Central memory CD8-positive, alpha-beta T cell (primary cell): ENCODE data around the gene LMO7.
A peak's percentile ranks its signal among the peaks of the same experiment; 100 is the strongest.

Source experiments
- ATAC-seq: fragments of 150-1000 bp; cut with Tn5 transposase; replicated peaks from 2 replicates; pipeline ENCODE4 v1.10.0; 2022; ENCODE audit warnings: mild to moderate bottlenecking, moderate FRiP score, moderate number of reproducible peaks; ENCODE audit not compliant: poor library complexity, severe bottlenecking; ENCODE audit errors: extremely low read depth
- DNase-seq, 2 donors: peaks; one replicate each; pipeline ENCODE4 v3.0.0; 2021; ENCODE audit warnings: low spot score in 2 of 2
- H3K27ac Mint-ChIP-seq: one replicate; pipeline ENCODE4 v1.8.0; 2022; ENCODE audit warnings: low read depth, mild to moderate bottlenecking, moderate library complexity, mixed read lengths
- H3K27me3 Mint-ChIP-seq: one replicate; pipeline ENCODE4 v1.8.0; 2022; ENCODE audit warnings: mixed read lengths
- H3K36me3 Mint-ChIP-seq: one replicate; pipeline ENCODE4 v1.8.0; 2022; ENCODE audit warnings: mild to moderate bottlenecking, moderate library complexity, mixed read lengths; ENCODE audit not compliant: insufficient read depth
- H3K4me1 Mint-ChIP-seq: one replicate; pipeline ENCODE4 v1.8.0; 2022; ENCODE audit warnings: mixed read lengths
- H3K4me3 Mint-ChIP-seq: one replicate; pipeline ENCODE4 v1.8.0; 2022; ENCODE audit warnings: mild to moderate bottlenecking, moderate library complexity, mixed read lengths
- H3K9me3 Mint-ChIP-seq: one replicate; pipeline ENCODE4 v1.8.0; 2022; ENCODE audit warnings: mixed read lengths

Gene LMO7

GRCh38 chr13:75635828-75636435, at the start of gene LMO7:
Gene LMO7 (plus strand): TSS chr13:75636330. CDS start chr13:75636658, 328 bp downstream.
- ATAC-seq (peak; percentile 54), DNase-seq (peak; percentile 24 to 25)
- H3K36me3 Mint-ChIP-seq: peaks cover 2% of the 10 kb centered on the region
- no peaks in the 10 kb centered on the region for H3K27me3 Mint-ChIP-seq
- no peaks in the 10 kb centered on the region for H3K9me3 Mint-ChIP-seq
- peak within 1 kb of the TSS; percentile 73 for H3K4me3 Mint-ChIP-seq
- H3K4me1 Mint-ChIP-seq: peaks cover 16% of the 10 kb centered on the region
- no peak within 1 kb of the TSS for H3K27ac Mint-ChIP-seq

GRCh38 chr13:75587679-75588078, 48.5 kb upstream of the LMO7 start:
- Mint-ChIP-seq H3K4me3 (no peak overlapping the region), H3K4me1 (no peaks in the 10 kb centered on the region), H3K27ac (peak overlapping the region; percentile 9), H3K36me3 (peaks cover 5% of the 10 kb centered on the region), H3K9me3 (peaks cover 5% of the 10 kb centered on the region), H3K27me3 (no peaks in the 10 kb centered on the region)
- ATAC-seq: no peak
- DNase-seq: no peak

GRCh38 chr13:75596657-75597182, 39.4 kb upstream of the LMO7 start:
- H3K36me3 Mint-ChIP-seq: peaks cover 11% of the 10 kb centered on the region
- no peak for ATAC-seq
- H3K9me3 Mint-ChIP-seq: no peaks in the 10 kb centered on the region

GRCh38 chr13:75600371-75600770, 35.8 kb upstream of the LMO7 start:
- H3K9me3 Mint-ChIP-seq: no peaks in the 10 kb centered on the region
- H3K27me3 Mint-ChIP-seq: no peaks in the 10 kb centered on the region
- ATAC-seq (no peak), DNase-seq (no peak)
- H3K4me3 Mint-ChIP-seq: no peak overlapping the region
- peaks cover 9% of the 10 kb centered on the region for H3K36me3 Mint-ChIP-seq
- H3K4me1 Mint-ChIP-seq: peaks cover 6% of the 10 kb centered on the region
- no peak overlapping the region for H3K27ac Mint-ChIP-seq

More at GRCh38 chr13:75596657-75597182, 39.4 kb upstream of the LMO7 start:
- DNase-seq: no peak
- H3K27ac Mint-ChIP-seq: no peak overlapping the region
- no peaks in the 10 kb centered on the region for H3K27me3 Mint-ChIP-seq
- H3K4me1 Mint-ChIP-seq: peaks cover 6% of the 10 kb centered on the region
- no peak overlapping the region for H3K4me3 Mint-ChIP-seq

- no peaks in the 10 kb centered on the region for H3K9me3 Mint-ChIP-seq
- H3K4me3 Mint-ChIP-seq: no peak overlapping the region
- H3K36me3 Mint-ChIP-seq: peaks cover 8% of the 10 kb centered on the region
- ATAC-seq (no peak), DNase-seq (no peak)
- H3K4me1 Mint-ChIP-seq: no peaks in the 10 kb centered on the region
- H3K27me3 Mint-ChIP-seq: no peaks in the 10 kb centered on the region
- H3K27ac Mint-ChIP-seq: no peak overlapping the region
Measured at GRCh38 chr13:75603038-75603437, 33.1 kb upstream of the LMO7 start.

- DNase-seq (no peak), ATAC-seq (no peak)
- Mint-ChIP-seq H3K9me3 (no peaks in the 10 kb centered on the region), H3K4me3 (no peak overlapping the region), H3K4me1 (no peaks in the 10 kb centered on the region), H3K27ac (no peak overlapping the region), H3K36me3 (peaks cover 6% of the 10 kb centered on the region), H3K27me3 (no peaks in the 10 kb centered on the region)
Measured at GRCh38 chr13:75607447-75607846, 28.7 kb upstream of the LMO7 start.

- no peak overlapping the region for H3K4me3 Mint-ChIP-seq
- peaks cover 5% of the 10 kb centered on the region for H3K36me3 Mint-ChIP-seq
- H3K4me1 Mint-ChIP-seq: no peaks in the 10 kb centered on the region
Measured at GRCh38 chr13:75610466-75610865, 25.7 kb upstream of the LMO7 start.

GRCh38 chr13:75612354-75612753, 23.8 kb upstream of the LMO7 start:
- no peak for ATAC-seq
- no peaks in the 10 kb centered on the region for H3K9me3 Mint-ChIP-seq
- H3K4me3 Mint-ChIP-seq: no peak overlapping the region
- DNase-seq: no peak
- H3K36me3 Mint-ChIP-seq: no peaks in the 10 kb centered on the region
- H3K27me3 Mint-ChIP-seq: no peaks in the 10 kb centered on the region
- H3K27ac Mint-ChIP-seq: no peak overlapping the region
- no peaks in the 10 kb centered on the region for H3K4me1 Mint-ChIP-seq

More at GRCh38 chr13:75610466-75610865, 25.7 kb upstream of the LMO7 start:
- no peaks in the 10 kb centered on the region for H3K27me3 Mint-ChIP-seq
- DNase-seq: no peak
- H3K9me3 Mint-ChIP-seq: no peaks in the 10 kb centered on the region
- ATAC-seq: no peak
- no peak overlapping the region for H3K27ac Mint-ChIP-seq

- no peak for ATAC-seq
- Mint-ChIP-seq H3K27me3 (no peaks in the 10 kb centered on the region), H3K9me3 (no peaks in the 10 kb centered on the region), H3K27ac (no peak overlapping the region), H3K4me3 (no peak overlapping the region), H3K36me3 (no peaks in the 10 kb centered on the region), H3K4me1 (no peaks in the 10 kb centered on the region)
- DNase-seq: no peak
Measured at GRCh38 chr13:75617230-75617629, 18.9 kb upstream of the LMO7 start.

- H3K4me3 Mint-ChIP-seq: no peak overlapping the region
- no peak overlapping the region for H3K27ac Mint-ChIP-seq
- no peaks in the 10 kb centered on the region for H3K27me3 Mint-ChIP-seq
- no peaks in the 10 kb centered on the region for H3K36me3 Mint-ChIP-seq
- no peaks in the 10 kb centered on the region for H3K4me1 Mint-ChIP-seq
- H3K9me3 Mint-ChIP-seq: no peaks in the 10 kb centered on the region
- DNase-seq (no peak), ATAC-seq (no peak)
Measured at GRCh38 chr13:75618308-75618707, 17.8 kb upstream of the LMO7 start.

- Mint-ChIP-seq H3K27ac (no peak overlapping the region), H3K4me3 (no peak overlapping the region), H3K36me3 (peaks cover 2% of the 10 kb centered on the region), H3K27me3 (no peaks in the 10 kb centered on the region), H3K4me1 (no peaks in the 10 kb centered on the region), H3K9me3 (no peaks in the 10 kb centered on the region)
- ATAC-seq (no peak), DNase-seq (no peak)
Measured at GRCh38 chr13:75620020-75620419, 16.1 kb upstream of the LMO7 start.

- ATAC-seq (no peak), DNase-seq (no peak)
- peaks cover 2% of the 10 kb centered on the region for H3K36me3 Mint-ChIP-seq
- no peaks in the 10 kb centered on the region for H3K9me3 Mint-ChIP-seq
- no peak overlapping the region for H3K27ac Mint-ChIP-seq
- no peaks in the 10 kb centered on the region for H3K4me1 Mint-ChIP-seq
- no peaks in the 10 kb centered on the region for H3K27me3 Mint-ChIP-seq
- no peak overlapping the region for H3K4me3 Mint-ChIP-seq
Measured at GRCh38 chr13:75621147-75621546, 15.0 kb upstream of the LMO7 start.

GRCh38 chr13:75628801-75629200, 7.3 kb upstream of the LMO7 start:
- Mint-ChIP-seq H3K9me3 (no peaks in the 10 kb centered on the region), H3K36me3 (peaks cover 2% of the 10 kb centered on the region), H3K4me3 (no peak overlapping the region), H3K4me1 (peaks cover 9% of the 10 kb centered on the region), H3K27me3 (no peaks in the 10 kb centered on the region), H3K27ac (no peak overlapping the region)
- no peak for DNase-seq
- no peak for ATAC-seq
